NCI-H1417 treated with DMSO at 0.1 percent for 48 hours (cell line): ENCODE results near the gene SH2D3C.
"Not testable (repeated sequence)": the region's sequence is repeated elsewhere in the genome, so short reads cannot be mapped to it uniquely, and the experiment has no call there.

Source experiments
- DNase-seq: peaks from one replicate; lab custom pipeline; 2025; lab: John Stamatoyannopoulos, UW

Gene SH2D3C

GRCh38 chr9:127767410-127767809, 11.1 kb downstream of the SH2D3C start:
- no peak for DNase-seq

- DNase-seq: no peak
Observed at GRCh38 chr9:127765418-127765817, 13.0 kb downstream of the SH2D3C start.

- no peak for DNase-seq
Observed at GRCh38 chr9:127763918-127764384, 14.5 kb downstream of the SH2D3C start.

DNA sequence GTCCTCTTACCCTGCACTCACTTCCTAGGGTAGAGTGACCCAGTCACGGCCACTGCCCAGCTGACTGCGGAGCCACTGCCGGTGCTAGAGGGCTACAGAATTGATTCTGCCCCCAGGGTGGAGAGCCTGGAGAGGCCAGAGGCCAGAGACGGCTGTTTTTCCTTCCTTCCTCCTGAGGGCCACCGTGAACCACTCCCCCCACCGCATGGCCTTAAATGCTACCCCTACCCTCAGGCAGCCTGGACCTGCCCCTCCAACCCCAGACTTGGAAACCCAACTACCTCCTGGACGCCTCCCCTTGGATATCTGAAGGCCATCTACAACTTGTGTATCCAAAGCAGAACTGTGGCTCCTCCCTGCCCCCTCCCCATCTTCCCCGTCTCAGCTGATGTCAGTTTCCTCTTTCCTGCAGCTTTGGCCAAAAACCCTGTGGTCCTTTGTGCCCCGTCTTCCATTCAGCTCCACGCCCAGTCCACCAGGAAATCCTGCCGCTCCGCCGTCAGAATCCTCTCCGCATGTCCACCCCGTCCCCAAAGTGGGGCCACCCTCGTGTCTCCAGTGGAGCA, 16.3 kb downstream of the SH2D3C start:
- DNase-seq: no peak

- no peak for DNase-seq
Observed at GRCh38 chr9:127761491-127761956, 16.9 kb downstream of the SH2D3C start.

GRCh38 chr9:127761061-127761460, 17.4 kb downstream of the SH2D3C start:
- no peak for DNase-seq

DNA sequence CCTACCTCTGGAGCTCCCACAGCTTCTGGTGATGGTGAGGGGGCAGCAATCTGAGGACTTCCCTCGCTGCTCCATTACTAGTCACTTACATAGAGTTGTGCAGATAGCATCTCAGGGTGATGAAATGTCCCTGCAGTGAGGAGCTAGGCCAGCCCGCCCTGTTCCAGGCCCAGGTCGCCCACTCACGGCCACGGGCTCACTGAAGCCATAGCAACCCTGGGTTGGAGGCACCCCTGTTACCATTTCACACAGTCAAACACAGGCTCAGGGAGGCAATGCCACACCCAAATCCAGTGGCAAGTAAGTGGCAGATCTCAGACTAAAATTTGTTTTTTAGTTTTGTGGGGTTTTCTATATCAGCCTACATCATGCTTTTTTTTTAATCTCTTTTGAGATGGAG, 19.6 kb downstream of the SH2D3C start:
- no peak for DNase-seq

DNA sequence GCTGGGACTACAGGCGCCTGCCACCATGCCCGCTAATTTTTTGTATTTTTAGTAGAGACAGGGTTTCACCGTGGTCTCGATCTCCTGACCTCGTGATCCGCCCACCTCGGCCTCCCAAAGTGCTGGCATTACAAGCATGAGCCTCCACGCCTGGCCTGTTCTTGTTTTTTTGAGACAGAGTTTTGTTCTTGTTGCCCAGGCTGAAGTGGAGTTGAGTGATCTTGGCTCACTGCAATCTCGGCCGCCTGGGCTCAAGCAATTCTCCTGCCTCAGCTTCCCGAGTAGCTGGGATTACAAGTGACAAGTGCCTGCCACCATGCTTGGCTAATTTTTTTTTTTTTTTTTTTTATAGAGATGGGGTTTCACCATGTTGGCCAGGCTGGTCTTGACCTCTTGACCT, 21.7 kb downstream of the SH2D3C start:
- not testable (repeated sequence) for DNase-seq

DNA sequence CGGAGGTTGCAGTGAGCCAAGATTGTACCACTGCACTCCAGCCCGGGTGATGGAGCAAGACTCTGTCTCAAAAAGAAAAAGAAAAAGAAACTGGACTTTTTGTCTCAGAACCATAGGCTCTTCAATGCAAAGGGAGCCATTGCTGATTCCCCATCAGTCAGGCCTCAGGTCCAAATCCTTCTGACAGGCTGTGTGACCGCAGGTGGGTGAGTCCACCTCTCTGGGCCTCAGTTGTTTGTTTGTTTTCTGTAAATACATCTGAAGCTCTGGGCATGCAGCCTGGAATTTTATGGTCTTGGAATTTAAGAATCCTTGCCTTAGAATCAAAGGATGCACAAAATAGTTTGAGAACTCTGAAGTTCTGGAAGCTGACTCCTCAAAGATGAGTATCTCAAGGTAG, 22.2 kb downstream of the SH2D3C start:
- no peak for DNase-seq

DNA sequence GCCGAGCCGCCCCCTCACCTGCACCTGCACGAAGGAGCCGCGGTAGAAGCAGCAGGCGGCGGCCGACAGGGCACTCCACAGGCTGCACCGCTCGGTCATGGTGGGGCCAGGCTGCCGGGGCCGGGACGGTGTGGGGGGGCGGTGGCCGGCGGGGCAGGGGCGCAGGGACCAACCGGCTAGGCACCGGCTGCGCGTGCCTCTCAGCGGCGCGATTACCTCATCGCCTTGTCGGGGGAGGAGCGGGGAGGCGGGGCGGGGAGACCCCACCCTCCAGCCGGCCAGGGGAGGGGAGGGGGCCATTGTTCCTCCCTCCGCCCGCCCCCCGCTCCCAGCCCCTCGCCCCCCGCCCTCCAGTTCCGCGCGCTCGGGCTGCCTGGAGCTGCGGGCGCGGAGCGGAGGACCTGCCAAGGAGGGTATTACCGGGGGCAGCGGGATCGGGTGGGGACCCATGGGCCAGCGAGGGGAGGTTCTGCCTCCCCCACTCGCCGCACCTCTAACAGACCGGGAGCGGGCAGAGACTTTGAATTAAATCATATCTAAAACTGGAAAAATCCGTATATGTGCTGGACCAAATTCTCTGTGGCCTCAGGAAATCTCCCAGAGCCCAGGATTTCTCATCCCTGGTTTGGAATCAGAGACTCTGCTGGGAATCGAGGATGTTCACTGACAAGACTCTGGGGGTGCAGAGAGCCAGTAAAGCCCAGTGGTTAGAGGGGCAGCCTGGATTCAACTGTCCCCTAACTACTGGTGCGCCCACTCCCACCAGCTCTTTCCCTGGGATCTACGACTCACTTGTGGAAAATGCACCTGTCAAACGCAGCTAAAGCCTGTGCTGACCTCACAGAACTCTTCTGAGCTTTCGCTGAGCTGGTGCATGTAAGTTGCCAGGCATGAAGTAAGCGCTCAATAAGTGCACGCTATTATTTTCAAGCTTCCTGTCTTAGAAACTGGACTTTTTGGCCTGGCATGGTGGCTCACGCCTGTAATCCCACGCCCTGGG, 23.1 kb downstream of the SH2D3C start:
- DNase-seq: no peak

DNA sequence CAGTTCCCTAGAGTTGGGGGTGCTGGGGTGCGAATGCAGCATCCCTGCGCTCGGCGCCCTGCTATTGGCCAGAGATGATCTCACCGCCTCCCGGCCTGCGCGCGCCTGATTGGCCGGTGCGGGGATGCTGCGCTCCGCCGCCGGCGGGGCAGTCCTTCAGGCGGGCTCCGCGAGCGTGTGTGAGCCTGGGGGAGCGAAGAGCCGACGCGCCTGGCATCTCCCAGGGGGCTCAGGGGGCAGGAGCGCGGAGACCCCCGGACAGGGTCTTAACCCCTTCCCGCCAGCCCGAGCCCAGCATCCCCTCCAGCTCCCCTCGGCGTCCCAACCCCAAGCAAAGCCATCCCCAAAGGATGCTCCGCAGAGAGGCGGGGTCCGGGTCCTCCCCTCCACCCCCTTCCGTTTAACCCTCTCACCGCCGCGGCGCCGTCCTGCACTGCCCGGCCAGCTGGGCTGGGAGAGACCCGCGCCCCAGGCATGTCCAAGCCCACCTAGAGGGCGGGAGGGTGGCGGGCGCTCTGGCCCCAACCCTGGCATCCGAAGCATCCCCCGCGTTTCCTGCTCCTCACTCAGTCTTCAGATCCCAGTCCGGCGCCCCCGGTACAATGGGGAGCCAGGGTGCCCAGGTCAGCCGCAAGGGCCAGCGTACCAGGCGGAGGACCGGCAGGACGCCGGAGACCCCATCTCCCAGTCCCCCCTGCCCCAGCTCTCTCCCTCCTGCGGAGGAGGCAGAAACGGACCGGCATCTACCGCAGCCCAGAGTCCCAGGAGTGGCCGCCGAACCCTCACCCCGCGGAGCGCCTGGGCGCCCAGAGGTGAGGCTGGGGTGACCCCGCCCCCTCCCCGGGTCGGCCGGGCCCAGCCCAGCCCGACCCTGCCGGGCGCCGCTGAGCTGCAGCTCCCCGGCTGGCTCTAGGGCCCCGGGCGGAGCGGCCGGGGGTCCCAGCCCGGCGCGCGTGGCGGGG, 24.1 kb downstream of the SH2D3C start:
- no peak for DNase-seq

DNA sequence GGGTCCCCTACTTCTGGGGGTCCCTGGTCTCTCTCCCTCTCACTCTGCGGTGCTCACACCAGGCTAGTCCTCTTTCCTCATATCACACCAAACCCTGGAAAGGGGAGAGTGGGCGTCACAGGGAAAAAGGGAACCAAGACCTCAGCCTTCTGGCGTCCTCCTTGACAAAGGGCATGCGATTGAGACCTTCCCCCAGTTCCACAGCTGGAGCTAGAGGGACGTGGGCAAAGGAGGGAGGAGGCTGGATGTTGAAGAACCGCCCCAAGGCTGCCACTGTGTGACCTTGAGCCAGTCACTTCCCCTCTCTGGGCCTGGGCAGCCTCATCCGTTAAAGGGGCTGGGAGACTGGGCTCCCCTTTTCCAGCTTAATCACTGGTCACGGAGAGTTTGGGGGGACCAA, 24.8 kb downstream of the SH2D3C start:
- no peak for DNase-seq

GRCh38 chr9:127753148-127753547, 25.3 kb downstream of the SH2D3C start:
- DNase-seq: no peak

DNA sequence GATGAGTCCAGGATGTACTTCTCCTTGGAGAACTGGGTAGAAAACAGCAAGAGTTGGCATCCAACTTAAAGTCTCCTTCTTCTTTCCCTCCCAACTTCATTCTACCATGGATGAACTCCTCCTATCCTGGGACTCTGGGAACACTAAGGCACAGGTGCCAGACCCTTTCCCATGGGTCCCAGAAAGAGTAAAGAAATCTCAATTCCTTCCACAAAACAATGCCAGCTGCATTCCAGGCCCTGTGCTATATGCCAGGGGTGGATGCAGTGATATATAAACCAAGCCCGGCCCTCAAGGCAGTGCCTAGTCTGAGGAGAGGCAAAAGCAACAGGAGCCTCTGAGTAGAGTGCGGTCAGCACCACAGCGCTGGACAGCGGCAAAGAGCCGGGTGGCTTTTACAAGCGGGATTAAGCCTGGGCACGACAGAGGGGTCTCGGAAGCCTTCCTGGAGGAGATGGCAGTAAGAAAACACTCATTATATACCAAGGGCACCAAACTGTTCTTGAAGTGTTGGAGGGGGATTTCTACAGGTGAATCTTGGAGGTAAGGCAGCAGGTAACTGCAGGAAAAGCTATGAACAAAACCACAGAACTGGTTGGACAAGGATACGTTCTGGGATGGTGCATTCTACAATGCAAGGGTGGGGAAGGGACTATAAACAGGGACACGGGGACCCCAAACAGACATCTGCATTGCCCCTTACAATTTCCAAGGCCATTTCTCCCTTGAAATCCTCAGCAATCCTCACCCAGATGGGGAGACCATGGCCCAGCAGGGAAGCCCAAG, 27.0 kb downstream of the SH2D3C start:
- no peak for DNase-seq

DNA sequence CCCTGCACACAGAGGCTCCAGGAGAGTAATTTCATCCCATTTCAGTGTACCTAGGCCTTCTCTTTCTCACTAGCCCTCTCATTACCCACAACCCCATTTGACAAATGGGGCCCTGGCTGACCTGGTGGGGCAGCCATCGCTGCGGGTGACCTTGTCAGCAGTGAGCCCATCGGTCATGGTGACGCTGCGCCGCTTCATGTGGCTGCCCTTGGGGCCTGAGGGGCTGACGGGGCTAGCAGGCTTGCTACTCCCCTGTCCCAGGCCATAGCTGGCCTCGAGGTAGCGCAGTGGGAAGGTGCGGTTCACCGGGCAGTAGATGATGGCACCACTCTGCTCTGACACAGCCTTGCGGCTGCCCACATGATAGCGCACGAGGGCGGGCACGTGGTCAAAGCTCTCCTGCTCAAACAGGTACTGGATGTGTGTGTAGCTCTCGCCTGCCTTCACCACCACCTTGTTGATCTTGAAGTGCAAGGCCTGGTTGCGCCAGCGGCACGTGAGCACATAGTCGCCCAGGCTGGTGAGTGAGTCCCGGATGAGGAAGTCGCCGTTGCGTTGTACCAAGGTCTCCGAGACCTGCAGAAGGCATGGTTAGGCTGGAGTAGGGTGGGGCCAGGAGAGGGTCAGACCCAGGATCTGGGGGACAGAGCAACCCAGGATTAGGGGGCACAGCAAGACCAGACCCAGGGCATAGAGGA, 29.2 kb downstream of the SH2D3C start:
- no peak for DNase-seq

DNA sequence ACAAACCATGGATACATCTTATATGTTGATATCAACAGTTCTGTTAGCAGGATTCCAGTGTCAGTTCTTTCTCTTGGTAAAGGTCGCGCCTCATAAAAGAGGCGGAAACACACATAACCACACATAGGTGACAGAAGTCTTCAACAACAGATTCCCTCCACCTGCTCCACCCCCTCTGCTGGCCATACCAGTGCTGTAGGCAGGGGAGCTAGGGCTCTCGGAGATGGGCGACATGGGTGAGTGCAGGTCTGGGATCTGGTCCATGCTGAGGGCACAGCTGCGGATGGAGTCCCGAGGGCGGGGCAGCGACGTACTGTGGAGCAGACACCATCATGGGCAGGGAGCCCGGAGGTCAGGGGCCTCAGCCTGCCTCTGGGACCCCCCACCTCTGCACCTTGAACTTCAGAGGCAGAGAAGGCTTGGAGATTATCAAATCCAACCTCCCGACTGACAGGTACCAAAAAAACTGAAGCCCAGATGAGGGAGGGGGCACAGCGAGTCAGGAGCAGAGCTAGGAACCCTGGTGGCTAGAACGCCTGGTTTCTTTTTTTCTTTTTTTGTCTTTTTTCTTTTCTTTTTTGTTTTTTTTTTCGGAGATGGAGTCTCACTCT, 31.4 kb downstream of the SH2D3C start:
- no peak for DNase-seq

GRCh38 chr9:127744398-127745110, 33.9 kb downstream of the SH2D3C start:
- DNase-seq: no peak

DNA sequence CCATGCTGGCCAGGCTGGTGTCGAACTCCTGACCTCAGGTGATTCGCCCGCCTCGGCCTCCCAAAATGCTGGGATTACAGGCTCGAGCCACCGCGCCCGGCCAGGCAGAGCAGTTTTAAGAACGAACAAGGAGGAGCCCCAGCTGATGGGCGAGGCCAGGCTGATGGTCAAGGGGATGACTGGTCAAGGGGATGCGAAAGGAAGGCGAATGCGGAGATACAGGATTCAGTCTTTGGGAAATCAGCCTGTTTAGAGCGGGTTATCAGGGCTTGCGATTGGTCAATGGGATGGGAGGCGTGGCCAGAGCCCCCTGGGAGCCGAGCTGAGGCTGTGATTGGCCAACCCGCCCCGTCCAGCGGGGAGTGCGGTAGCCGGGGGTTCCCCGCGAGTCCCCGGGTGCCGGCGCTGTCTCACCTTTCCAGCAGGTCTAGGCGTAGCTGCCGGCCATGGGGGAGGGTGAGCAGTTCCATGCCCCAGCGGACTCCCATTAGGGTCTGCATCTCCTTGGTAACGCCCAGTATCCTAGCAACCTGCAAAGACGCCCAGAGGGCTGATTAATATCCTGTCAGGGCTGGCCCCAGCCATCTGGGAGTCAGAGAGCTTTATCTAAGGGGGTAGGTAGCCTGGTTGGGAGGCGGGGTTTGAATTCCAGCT, 35.9 kb downstream of the SH2D3C start:
- DNase-seq: no peak

GRCh38 chr9:127741831-127742434, 36.5 kb downstream of the SH2D3C start:
- no peak for DNase-seq
